Endothelial cell of umbilical vein (primary cell): Measurements from ENCODE around the gene SORL1. TPM values are rescaled to one million over a fixed set of nuclear protein-coding genes. Genes with fewer than 3 reads are reported as not detected.
"Not testable (repeated sequence)": the region's sequence is repeated elsewhere in the genome, so short reads cannot be mapped to it uniquely, and the experiment has no call there.

Experiments
- BruUV-seq: library from RNA; stranded (reverse); fragments of 400-500 nt; replicated peaks from 2 replicates; lab custom pipeline; 2021; lab: Mats Ljungman, UMichigan
- CTCF ChIA-PET: fragments of 300-600, 350-600 bp; sonication (Branson Sonifier 250); formaldehyde crosslinking; loops from one replicate; lab custom pipeline; 2021; ENCODE audit warnings: antibody characterized with exemption, inconsistent platforms; lab: Charles Lee
- POLR2A ChIA-PET: fragments of 300-600, 350-600 bp; sonication (Branson Sonifier 250); formaldehyde crosslinking; loops from one replicate; lab custom pipeline; 2021; ENCODE audit warnings: antibody characterized with exemption, inconsistent platforms; lab: Charles Lee
- DNase-seq: peaks from one replicate; pipeline ENCODE4 v3.0.0-alpha.2; 2011; ENCODE audit warnings: low read depth, low spot score
- FAIRE-seq: peaks from 2 replicates; lab custom pipeline; 2011; peaks lifted over from hg19 to GRCh38; lab: Jason Lieb, UNC
- H2AFZ ChIP-seq: 2 replicates; pipeline ENCODE4 v1.6.0; 2012; ENCODE audit warnings: low read depth, low read length, control low read depth, inconsistent platforms
- H3K27ac ChIP-seq: 2 replicates; pipeline ENCODE4 v1.5.1; 2011; ENCODE audit warnings: low read depth, mild to moderate bottlenecking, control low read depth, low read length, moderate library complexity; ENCODE audit not compliant: insufficient read depth
- H3K27me3 ChIP-seq, 2 experiments: 2 replicates each; pipeline versions ENCODE4 v1.6.0 to v1.6.1; 2011; ENCODE audit warnings: low read length in 2 of 2, mixed read lengths in 1 of 2; ENCODE audit not compliant: control insufficient read depth in 2 of 2, insufficient read depth in 2 of 2
- H3K36me3 ChIP-seq, 2 experiments: 2 replicates in 1 of 2; 3 replicates in 1 of 2; pipeline ENCODE4 v1.5.1; 2011; ENCODE audit warnings: low read length in 2 of 2, mild to moderate bottlenecking in 1 of 2, moderate library complexity in 1 of 2; ENCODE audit not compliant: control insufficient read depth in 2 of 2, insufficient read depth in 2 of 2; ENCODE audit errors: extremely low read depth in 1 of 2
- H3K4me1 ChIP-seq: 3 replicates; pipeline ENCODE4 v1.5.1; 2011; ENCODE audit warnings: mild to moderate bottlenecking, low read length; ENCODE audit not compliant: control insufficient read depth, insufficient read depth; ENCODE audit errors: extremely low read depth
- H3K4me2 ChIP-seq: 2 replicates; pipeline ENCODE4 v1.6.1; 2011; ENCODE audit warnings: low read length, control low read depth, mixed read lengths; ENCODE audit not compliant: insufficient read depth
- H3K4me3 ChIP-seq, 3 experiments: fragments of 200-600 bp in 1 of 3; sonication (generic), shearing (Covaris generic) in 1 of 3; replicated peaks in 1 of 3; 2 replicates each; pipeline ENCODE4 v1.5.1; 2011 to 2016; ENCODE audit warnings: control low read depth in 3 of 3, low read length in 3 of 3, mild to moderate bottlenecking in 2 of 3, inconsistent platforms in 1 of 3, low read depth in 1 of 3, moderate library complexity in 1 of 3; ENCODE audit not compliant: insufficient read depth in 1 of 3
- H3K79me2 ChIP-seq: 2 replicates; pipeline ENCODE4 v1.6.0; 2012; ENCODE audit warnings: low read length, inconsistent platforms; ENCODE audit not compliant: control insufficient read depth, insufficient read depth
- H3K9ac ChIP-seq: replicated peaks from 2 replicates; pipeline ENCODE3; 2011; ENCODE audit warnings: low read length, control low read depth; ENCODE audit not compliant: insufficient read depth; ENCODE audit errors: extremely low read depth
- H3K9me1 ChIP-seq: replicated peaks from 3 replicates; pipeline ENCODE4 v1.6.0; 2011; ENCODE audit warnings: mild to moderate bottlenecking, low read length; ENCODE audit not compliant: control insufficient read depth, insufficient read depth; ENCODE audit errors: extremely low read depth
- H3K9me3 ChIP-seq: replicated peaks from 2 replicates; pipeline ENCODE4 v1.5.1; 2012; ENCODE audit warnings: low read length, inconsistent platforms; ENCODE audit not compliant: control insufficient read depth, insufficient read depth
- H4K20me1 ChIP-seq: replicated peaks from 2 replicates; pipeline ENCODE3; 2011; ENCODE audit warnings: mild to moderate bottlenecking, low read length; ENCODE audit not compliant: control insufficient read depth, insufficient read depth; ENCODE audit errors: extremely low read depth
- EZH2 ChIP-seq: IDR thresholded peaks from 2 replicates; pipeline ENCODE4 v1.6.1; 2012; ENCODE audit warnings: borderline replicate concordance, low read depth, mild to moderate bottlenecking, moderate library complexity, low read length, inconsistent platforms; ENCODE audit not compliant: severe bottlenecking
- FOS ChIP-seq: IDR thresholded peaks from 2 replicates; pipeline ENCODE4 v1.6.1; 2011; ENCODE audit warnings: mild to moderate bottlenecking, low read length, moderate library complexity, borderline replicate concordance; ENCODE audit not compliant: insufficient read depth
- GATA2 ChIP-seq: IDR thresholded peaks from 2 replicates; pipeline ENCODE4 v1.7.0; 2011; ENCODE audit warnings: low read depth, mild to moderate bottlenecking, moderate library complexity, mixed read lengths, low read length; ENCODE audit not compliant: insufficient read length, insufficient read depth
- JUN ChIP-seq: IDR thresholded peaks from 2 replicates; pipeline ENCODE4 v1.6.1; 2011; ENCODE audit warnings: borderline replicate concordance, low read depth; ENCODE audit not compliant: insufficient read length, insufficient read depth
- MYC ChIP-seq: IDR thresholded peaks from one replicate; pipeline ENCODE4 v1.6.1; 2011; ENCODE audit warnings: mild to moderate bottlenecking, low read depth, low read length
- POLR2A ChIP-seq: IDR thresholded peaks from 2 replicates; pipeline ENCODE4 v1.6.1; 2012; ENCODE audit warnings: low read depth, mild to moderate bottlenecking, control low read depth, low read length
- POLR2AphosphoS5 ChIP-seq: IDR thresholded peaks from 2 replicates; pipeline ENCODE4 v1.6.1; 2012; ENCODE audit warnings: low read depth, mild to moderate bottlenecking, control low read depth, low read length, moderate library complexity; ENCODE audit not compliant: insufficient read depth
- dilution Hi-C: fragments of 300-500 bp; cut with MboI; formaldehyde crosslinking; loops from one replicate; pipeline ENCODE4 v1.15.0; 2019; ENCODE audit warnings: low sequenced_read_pairs; ENCODE audit not compliant: extremely low pct_ligation_motif_present
- intact Hi-C: fragments of 100-400 bp; cut with micrococcal nuclease; formaldehyde crosslinking; loops from one replicate; pipeline ENCODE4 v1.10.0; 2022
- polyA plus RNA-seq, 4 experiments: library from polyadenylated mRNA; depleted of rRNA in 3 of 4; stranded (reverse) in 3 of 4; unstranded in 1 of 4; fragments of >200 nt; gene quantifications; 2 replicates each; pipeline versions ENCODE4 v1.2.1 to v1.2.3, GENCODE V29; 2011 to 2012; ENCODE audit warnings: missing spikeins in 1 of 4
- total RNA-seq: library from RNA; stranded (reverse); gene quantifications from 2 replicates; pipeline ENCODE4 v1.2.3, GENCODE V29; 2021
- TF ChIP-seq, protein P1 (sequence below): IDR thresholded peaks from 2 replicates; pipeline ENCODE4 v1.6.1; 2011; ENCODE audit not compliant: insufficient read depth, insufficient read length
- TF ChIP-seq, protein P2 (sequence below), 2 donors: IDR thresholded peaks; 1 replicate in 1 of 2; 2 replicates in 1 of 2; pipeline ENCODE4 v1.5.1; 2011; ENCODE audit warnings: low read length in 2 of 2, mild to moderate bottlenecking in 2 of 2, moderate library complexity in 2 of 2, control low read depth in 1 of 2, inconsistent platforms in 1 of 2, low read depth in 1 of 2; ENCODE audit not compliant: insufficient read depth in 1 of 2; ENCODE audit errors: extremely low read depth in 1 of 2

SORL1 gene
- total and polyA plus RNA-seq, 2 donors (not counting 3 experiments of a cell fraction or from before 2014, with no cell fraction given) = 0.17 to 0.31 TPM

DNA sequence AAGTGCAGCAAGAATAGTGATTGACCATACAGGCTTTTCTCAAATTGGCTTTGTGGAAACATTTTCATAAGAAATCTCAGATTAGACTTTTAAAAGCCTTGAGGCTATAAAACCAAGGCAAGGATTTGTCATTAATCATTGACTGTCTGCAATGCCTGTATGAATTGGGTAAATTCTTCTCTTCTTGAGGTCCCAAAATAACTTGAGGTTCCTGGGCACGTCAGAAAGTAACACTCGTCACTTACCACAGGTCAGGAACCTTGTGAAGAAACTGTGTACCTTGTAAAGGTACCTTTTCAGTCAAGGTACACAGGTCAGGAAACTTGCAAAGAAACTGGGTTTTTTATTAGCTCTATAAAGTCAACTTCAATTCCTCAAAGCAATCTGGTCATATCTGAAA lies 43.3 kb upstream of the SORL1 start:
- no peaks in the 10 kb centered on the region for H3K79me2 ChIP-seq
- POLR2A ChIA-PET = no interaction called here
- DNase-seq (no peak), FAIRE-seq (no peak)
- no peak overlapping the region for H3K27ac ChIP-seq
- CTCF ChIA-PET = interaction anchor here (0.8 kb wide), 1 partner anchor 183 kb away, joined by 4 read pairs; no protein-coding TSS in a partner anchor
- no peaks in the 10 kb centered on the region for H3K27me3 ChIP-seq
- no peaks in the 10 kb centered on the region for H3K4me1 ChIP-seq
- TF ChIP-seq EZH2 (no peak), GATA2 (no peak), FOS (no peak), POLR2A (no peak), JUN (no peak), MYC (no peak), POLR2AphosphoS5 (no peak)
- TF ChIP-seq, protein P1, sequence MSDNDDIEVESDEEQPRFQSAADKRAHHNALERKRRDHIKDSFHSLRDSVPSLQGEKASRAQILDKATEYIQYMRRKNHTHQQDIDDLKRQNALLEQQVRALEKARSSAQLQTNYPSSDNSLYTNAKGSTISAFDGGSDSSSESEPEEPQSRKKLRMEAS = no peak
- TF ChIP-seq, protein P2, sequence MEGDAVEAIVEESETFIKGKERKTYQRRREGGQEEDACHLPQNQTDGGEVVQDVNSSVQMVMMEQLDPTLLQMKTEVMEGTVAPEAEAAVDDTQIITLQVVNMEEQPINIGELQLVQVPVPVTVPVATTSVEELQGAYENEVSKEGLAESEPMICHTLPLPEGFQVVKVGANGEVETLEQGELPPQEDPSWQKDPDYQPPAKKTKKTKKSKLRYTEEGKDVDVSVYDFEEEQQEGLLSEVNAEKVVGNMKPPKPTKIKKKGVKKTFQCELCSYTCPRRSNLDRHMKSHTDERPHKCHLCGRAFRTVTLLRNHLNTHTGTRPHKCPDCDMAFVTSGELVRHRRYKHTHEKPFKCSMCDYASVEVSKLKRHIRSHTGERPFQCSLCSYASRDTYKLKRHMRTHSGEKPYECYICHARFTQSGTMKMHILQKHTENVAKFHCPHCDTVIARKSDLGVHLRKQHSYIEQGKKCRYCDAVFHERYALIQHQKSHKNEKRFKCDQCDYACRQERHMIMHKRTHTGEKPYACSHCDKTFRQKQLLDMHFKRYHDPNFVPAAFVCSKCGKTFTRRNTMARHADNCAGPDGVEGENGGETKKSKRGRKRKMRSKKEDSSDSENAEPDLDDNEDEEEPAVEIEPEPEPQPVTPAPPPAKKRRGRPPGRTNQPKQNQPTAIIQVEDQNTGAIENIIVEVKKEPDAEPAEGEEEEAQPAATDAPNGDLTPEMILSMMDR (IDR thresholded peaks at IDR 0.05; ENCODE audit: extremely low read depth in 1 of 2, insufficient read depth in 1 of 2, low read depth in 1 of 2, low read length in 2 of 2) = no peak
- no peaks in the 10 kb centered on the region for H4K20me1 ChIP-seq
- H3K4me3 ChIP-seq = no peak overlapping the region
- dilution Hi-C loops = no loop called here
- H2AFZ ChIP-seq = no peak overlapping the region
- H3K9me3 ChIP-seq = no peaks in the 10 kb centered on the region
- no peak overlapping the region for H3K9ac ChIP-seq
- intact Hi-C loops = no loop called here
- H3K36me3 ChIP-seq = no peaks in the 10 kb centered on the region
- no peak overlapping the region for H3K4me2 ChIP-seq
- no peaks in the 10 kb centered on the region for H3K9me1 ChIP-seq
- no TSS peak for BruUV-seq

DNA sequence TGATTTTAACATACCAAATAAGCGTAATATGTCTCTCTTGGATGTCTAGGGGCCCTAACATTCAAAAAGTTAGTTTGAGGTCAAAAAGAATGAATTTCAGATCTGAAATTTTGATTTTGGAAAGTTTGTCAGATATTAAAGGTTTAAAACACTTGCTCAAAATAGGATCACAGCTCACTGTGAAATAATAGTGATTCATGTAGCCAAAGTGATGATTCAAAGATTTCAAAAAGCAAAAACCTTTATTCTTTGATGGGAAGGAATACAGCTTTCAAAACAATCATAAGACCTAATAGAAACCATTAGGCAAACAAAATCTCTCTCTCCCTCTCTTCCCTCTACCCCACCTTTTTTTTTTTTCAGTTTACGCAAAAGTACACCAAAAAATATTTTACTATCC lies 42.1 kb upstream of the SORL1 start:
- H3K27ac ChIP-seq, H2AFZ ChIP-seq, H3K4me2 ChIP-seq, H3K9me1 ChIP-seq, H4K20me1 ChIP-seq, CTCF ChIA-PET, H3K36me3 ChIP-seq, BruUV-seq, H3K9me3 ChIP-seq, FAIRE-seq, H3K79me2 ChIP-seq, H3K9ac ChIP-seq, intact Hi-C loops, dilution Hi-C loops, H3K27me3 ChIP-seq, DNase-seq, POLR2A ChIA-PET, H3K4me3 ChIP-seq, H3K4me1 ChIP-seq: not testable (repeated sequence)

DNA sequence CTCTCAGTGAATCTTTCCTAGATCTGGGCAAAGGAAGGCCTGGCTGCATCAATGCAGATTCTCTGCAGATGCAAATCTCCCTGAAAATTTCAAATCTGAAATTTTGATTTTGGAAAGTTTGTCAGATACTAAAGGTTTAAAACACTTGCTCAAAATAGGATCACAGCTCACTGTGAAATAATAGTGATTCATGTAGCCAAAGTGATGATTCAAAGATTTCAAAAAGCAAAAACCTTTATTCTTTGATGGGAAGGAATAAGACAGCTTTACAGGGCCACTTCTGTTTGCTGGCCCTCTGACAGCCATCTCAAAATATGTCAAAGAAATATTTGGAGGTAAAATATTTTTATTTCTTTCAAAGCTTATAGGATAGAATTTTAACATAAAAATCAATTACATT lies 40.8 kb upstream of the SORL1 start:
- FAIRE-seq, BruUV-seq, H3K9me1 ChIP-seq, intact Hi-C loops, CTCF ChIA-PET, H3K79me2 ChIP-seq, H3K36me3 ChIP-seq, H4K20me1 ChIP-seq, H3K4me1 ChIP-seq, H3K9ac ChIP-seq, H3K9me3 ChIP-seq, H3K4me2 ChIP-seq, H3K27ac ChIP-seq, H2AFZ ChIP-seq, dilution Hi-C loops, H3K27me3 ChIP-seq, DNase-seq, POLR2A ChIA-PET, H3K4me3 ChIP-seq: not testable (repeated sequence)
